ENCODE measurements around the gene GSPT2.

Gene GSPT2

GRCh38 chrX:51779306-51779705 is 36.1 kb downstream of the GSPT2 start:
- no peak for DNase-seq

GRCh38 chrX:51795136-51795535 is 51.9 kb downstream of the GSPT2 start:
- no peak for DNase-seq
- TF ChIP-seq POLR2A (IDR thresholded peaks at IDR 0.05; ENCODE audit: low read length): no peak
- no peak for TF ChIP-seq GATA1 (IDR thresholded peaks at IDR 0.05; ENCODE audit: low read depth, low read length)

More at GRCh38 chrX:51779306-51779705, 36.1 kb downstream of the GSPT2 start:
- no peak for TF ChIP-seq POLR2A (IDR thresholded peaks at IDR 0.05; ENCODE audit: low read length)
